ENCODE results near the gene NAXD.
"Not testable (repeated sequence)": the region's sequence is repeated elsewhere in the genome, so short reads cannot be mapped to it uniquely, and the experiment has no call there.

NAXD gene

GRCh38 chr13:110629735-110630134 is 14.4 kb downstream of the NAXD start:
- DNase-seq: no peak

DNA sequence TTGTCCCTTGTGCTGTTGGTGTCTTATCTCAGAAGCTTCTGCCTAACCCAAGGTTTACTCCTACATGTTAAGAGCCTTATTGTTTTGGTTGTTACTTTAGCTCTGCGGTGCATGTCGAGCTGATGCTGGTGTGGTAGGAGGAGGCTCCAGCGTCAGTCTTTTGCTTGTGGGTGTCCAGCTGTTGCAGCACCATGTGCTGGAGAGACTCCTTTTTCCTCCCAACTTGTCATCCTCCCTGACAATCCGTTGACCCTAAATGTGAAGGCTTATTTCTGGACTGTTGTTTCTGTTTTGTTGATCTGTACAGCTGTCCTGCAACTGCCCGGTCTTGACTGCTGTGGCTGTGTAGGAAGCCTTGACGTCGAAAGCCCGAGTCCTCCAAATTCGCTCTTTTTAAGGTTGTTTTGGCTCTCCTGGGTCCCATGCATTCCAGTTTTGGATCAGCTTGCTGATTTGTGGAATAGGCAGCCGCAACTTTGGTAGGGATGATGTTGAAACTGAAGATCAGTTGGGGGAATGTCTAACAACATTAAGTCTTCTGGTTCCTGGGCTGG is 15.3 kb downstream of the NAXD start:
- no peak for DNase-seq

GRCh38 chr13:110632255-110632654 is 16.9 kb downstream of the NAXD start:
- DNase-seq: not testable (repeated sequence)

- no peak for DNase-seq
These were observed 18.4 kb downstream of the NAXD start for GRCh38 chr13:110633776-110634175.

DNA sequence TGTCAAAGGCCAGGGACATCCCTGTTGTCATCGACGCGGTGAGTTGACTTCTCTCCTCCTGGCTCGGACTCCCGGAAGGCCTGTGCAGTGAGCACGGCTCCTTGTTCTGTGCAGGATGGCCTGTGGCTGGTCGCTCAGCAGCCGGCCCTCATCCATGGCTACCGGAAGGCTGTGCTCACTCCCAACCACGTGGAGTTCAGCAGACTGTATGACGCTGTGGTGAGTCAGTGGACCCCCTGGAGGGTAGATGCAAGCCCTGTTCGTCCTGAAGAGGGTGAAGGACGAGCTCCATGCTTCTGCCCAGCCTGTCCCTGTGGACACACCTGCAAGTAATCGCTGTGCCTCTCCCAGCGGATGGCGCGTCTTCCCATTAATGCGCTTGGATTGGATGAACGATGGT is 19.2 kb downstream of the NAXD start:
- no peak for DNase-seq

GRCh38 chr13:110635405-110636002 is 20.2 kb downstream of the NAXD start:
- DNase-seq: no peak

- no peak for DNase-seq
These were observed 20.7 kb downstream of the NAXD start for GRCh38 chr13:110636053-110636475.

DNA sequence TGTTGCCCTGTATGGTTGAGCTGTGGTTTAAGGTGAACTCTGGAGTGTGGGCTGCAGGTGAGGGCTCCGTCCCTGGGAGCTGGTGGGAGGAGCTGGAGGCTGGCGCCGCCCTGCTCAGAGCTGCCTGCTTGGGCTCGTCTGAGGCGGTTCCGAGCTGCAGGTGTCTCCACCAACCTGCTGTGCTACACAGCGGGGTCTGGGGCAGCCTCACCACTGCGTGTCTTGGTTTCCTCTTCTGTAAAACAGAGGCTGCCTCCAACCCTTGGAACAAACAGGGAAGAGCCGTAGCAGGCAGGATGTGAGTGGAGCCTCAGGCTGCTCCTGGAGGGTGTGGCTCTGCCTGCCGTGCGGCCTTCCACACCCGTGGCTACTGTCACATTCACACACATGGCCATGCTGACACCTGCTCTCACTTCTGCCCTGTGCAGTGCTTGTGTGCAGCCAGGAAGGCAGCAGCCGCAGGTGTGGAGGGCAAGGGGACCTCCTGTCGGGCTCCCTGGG is 21.4 kb downstream of the NAXD start:
- DNase-seq: no peak

DNA sequence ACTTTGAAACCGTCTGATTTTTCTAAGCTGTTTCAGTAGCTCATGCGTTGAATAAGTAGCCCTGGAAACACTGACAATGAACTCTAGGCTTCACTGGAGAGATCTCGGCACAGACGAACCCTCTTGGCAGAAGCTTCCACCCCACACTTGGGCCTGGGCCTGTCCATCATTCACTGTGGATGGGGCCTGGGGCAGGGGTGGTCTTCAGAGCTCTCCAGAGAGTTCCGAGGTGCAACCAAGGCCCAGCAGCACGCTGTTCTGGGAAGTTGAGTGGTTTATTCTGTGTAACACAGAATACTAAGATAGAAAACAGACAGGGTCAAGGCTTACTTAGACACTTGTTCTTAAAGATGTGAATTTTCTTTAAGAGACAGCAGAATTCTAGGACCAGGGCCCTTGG is 21.9 kb downstream of the NAXD start:
- DNase-seq: no peak

- no peak for DNase-seq
These were observed 22.4 kb downstream of the NAXD start for GRCh38 chr13:110637747-110638146.

GRCh38 chr13:110638257-110638656 is 22.9 kb downstream of the NAXD start:
- no peak for DNase-seq

- DNase-seq: no peak
These were observed 23.8 kb downstream of the NAXD start for GRCh38 chr13:110638814-110639806.

- DNase-seq: no peak
These were observed 24.6 kb downstream of the NAXD start for GRCh38 chr13:110639935-110640334.

DNA sequence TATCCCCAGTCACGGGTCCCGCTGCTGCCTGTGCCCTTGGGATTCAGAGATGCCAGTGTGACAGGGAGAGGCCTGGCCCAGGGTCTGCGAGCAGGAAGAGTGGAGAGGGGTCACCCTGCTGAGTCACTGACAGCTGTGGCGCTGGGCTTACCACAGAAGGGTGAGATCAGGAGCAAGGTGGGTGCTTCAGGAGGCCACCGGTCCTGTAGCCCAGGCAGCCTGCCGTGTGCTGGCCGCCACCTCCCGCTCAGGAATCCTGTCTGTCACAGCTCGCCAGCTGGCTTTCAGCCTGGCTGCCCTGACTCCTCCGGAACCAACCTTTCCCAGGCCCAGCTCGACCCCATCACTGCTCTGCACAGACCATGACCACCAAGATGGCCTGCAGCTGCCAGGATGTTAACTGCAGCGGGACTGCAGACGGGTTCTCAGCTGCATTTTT is 25.3 kb downstream of the NAXD start:
- DNase-seq: no peak

GRCh38 chr13:110641055-110642015 is 26.0 kb downstream of the NAXD start:
- DNase-seq: no peak

- no peak for DNase-seq
These were observed 27.1 kb downstream of the NAXD start for GRCh38 chr13:110642291-110642981.

- no peak for DNase-seq
These were observed 28.0 kb downstream of the NAXD start for GRCh38 chr13:110643324-110643723.

DNA sequence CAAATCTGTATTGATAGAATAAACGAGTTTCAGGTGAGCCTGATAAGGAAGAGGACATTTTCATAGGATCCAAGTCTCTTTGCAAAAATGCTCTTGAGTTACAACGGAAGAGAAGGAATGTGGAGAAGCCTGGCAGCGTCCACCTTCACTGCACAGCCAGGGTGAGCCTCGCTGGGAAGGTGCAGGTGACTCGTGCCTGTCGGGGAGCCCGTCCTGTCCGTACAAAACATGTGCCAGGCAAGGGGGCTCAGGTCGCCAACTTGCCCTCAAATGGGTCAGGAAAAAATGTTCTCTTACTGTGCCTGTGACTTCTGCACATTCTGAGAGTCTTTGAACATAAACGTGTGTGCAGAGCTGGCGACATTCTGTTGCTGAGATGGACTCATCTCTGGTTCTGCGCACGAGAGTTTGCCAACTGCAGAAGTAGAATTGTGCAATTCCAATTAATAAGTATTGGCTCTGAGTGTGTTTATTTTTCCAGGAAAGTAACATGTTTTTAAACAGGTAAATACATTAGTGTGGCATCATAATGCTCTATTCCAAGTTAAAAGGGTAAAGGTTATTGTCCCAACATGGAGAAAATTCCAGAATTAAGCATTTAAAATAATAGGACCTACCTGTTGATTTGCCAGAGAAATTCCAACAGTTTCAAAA is 28.6 kb downstream of the NAXD start:
- no peak for DNase-seq

DNA sequence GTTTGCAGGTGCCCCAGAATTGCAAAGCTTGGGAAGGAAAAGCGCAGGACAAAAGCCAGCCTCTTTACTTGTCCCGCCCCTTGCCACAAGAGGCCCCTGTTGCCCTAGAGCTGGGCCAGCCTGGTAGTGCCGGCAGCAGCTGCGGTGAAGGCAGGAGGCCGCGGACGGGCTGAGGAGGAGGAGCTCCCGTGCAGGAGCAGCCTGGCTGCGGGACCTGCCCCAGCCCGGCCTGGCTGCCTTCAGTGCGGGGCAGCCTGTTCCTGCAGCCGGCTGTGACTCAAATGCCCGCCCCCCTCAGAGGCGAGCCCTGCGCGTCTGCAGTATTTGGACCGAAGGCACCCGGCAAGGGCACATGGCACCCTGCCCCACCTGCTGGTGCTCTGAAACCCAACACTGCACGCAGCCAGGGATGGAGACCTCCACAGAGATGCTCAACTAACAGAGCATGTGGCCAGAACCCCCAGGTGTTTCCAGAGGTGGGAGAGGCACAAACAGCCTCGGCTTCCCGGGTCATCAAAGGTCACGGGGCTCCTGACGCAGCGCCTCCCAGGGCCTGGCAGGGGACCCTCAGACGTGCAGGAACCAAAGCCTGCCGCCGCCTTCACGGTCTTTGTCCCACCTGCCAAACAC is 29.7 kb downstream of the NAXD start:
- DNase-seq: no peak

- no peak for DNase-seq
These were observed 30.4 kb downstream of the NAXD start for GRCh38 chr13:110645750-110646149.
